ENCODE results near the gene MAP7D3. TPM values are rescaled to one million over a fixed set of nuclear protein-coding genes. Genes with fewer than 3 reads are reported as not detected.

The MAP7D3 gene
- polyA plus RNA-seq, 3 donors: 1.8 to 3.4 (median 2.9) TPM

GRCh38 chrX:136191171-136191570, 60.0 kb downstream of the MAP7D3 start:
- Histone ChIP-seq H3K9ac (ENCODE audit: insufficient read depth, low read length, poor library complexity, severe bottlenecking) (no peak overlapping the region), H3K27me3 (ENCODE audit: control insufficient read depth in 2 of 2, insufficient read depth in 2 of 2, low read length in 2 of 2) (no peaks in the 10 kb centered on the region), H3K4me2 (replicated peaks; ENCODE audit: extremely low read depth, low read length, poor library complexity, severe bottlenecking) (no peak overlapping the region), H3K36me3 (replicated peaks in 1 of 2; ENCODE audit: control insufficient read depth in 1 of 2, insufficient read depth in 2 of 2, low read length in 2 of 2) (no peaks in the 10 kb centered on the region), H3K79me2 (ENCODE audit: insufficient read depth, low read length) (no peaks in the 10 kb centered on the region), H3K4me3 (replicated peaks in 1 of 3; ENCODE audit: low read depth in 2 of 3, low read length in 3 of 3) (peak overlapping the region in 1 of 3 experiments; percentile 8), H4K20me1 (ENCODE audit: insufficient read depth, low read length) (no peaks in the 10 kb centered on the region), H3K27ac (ENCODE audit: low read depth in 1 of 2, low read length in 2 of 2) (no peak overlapping the region), H3K9me3 (replicated peaks in 1 of 2; ENCODE audit: control insufficient read depth in 1 of 2, insufficient read depth in 1 of 2, low read length in 2 of 2) (no peaks in the 10 kb centered on the region), H2AFZ (ENCODE audit: insufficient read depth, low read depth, low read length, poor library complexity, severe bottlenecking) (no peak overlapping the region), H3K4me1 (ENCODE audit: control insufficient read depth in 1 of 2, insufficient read depth in 2 of 2, low read length in 2 of 2) (peaks cover 30 to 33% of the 10 kb centered on the region in 2 donors)
- Mint-ChIP-seq H3K4me3 (peak overlapping the region; percentile 43 to 55), H3K27me3 (ENCODE audit: low read depth in 3 of 3) (peaks cover 0 to 6% (median 0%) of the 10 kb centered on the region in 3 donors), H3K9me3 (peaks cover 0 to 2% (median 0%) of the 10 kb centered on the region in 7 donors), H3K4me1 (peaks cover 34% of the 10 kb centered on the region), H3K36me3 (no peaks in the 10 kb centered on the region), H3K27ac (peak overlapping the region in 4 of 7 donors; percentile 44 to 88 (median 74))
- peak; percentile 5 to 59 (median 18) for DNase-seq
- no peak for TF ChIP-seq CTCF (IDR thresholded peaks at IDR 0.05)
- intact Hi-C loops (cut with micrococcal nuclease): no loop called here
- WGBS (ENCODE audit: insufficient coverage): 75% methylated on average over 4 of the region's 6 CpGs

GRCh38 chrX:136190038-136190713, 61.0 kb downstream of the MAP7D3 start:
- H3K9ac ChIP-seq (ENCODE audit: insufficient read depth, low read length, poor library complexity, severe bottlenecking): no peak overlapping the region
- H3K36me3 ChIP-seq (replicated peaks in 1 of 2; ENCODE audit: control insufficient read depth in 1 of 2, insufficient read depth in 2 of 2, low read length in 2 of 2): no peaks in the 10 kb centered on the region
- H3K9me3 Mint-ChIP-seq: peaks cover 0 to 2% (median 0%) of the 10 kb centered on the region in 7 donors
- H3K4me1 ChIP-seq (ENCODE audit: control insufficient read depth in 1 of 2, insufficient read depth in 2 of 2, low read length in 2 of 2): peaks cover 30 to 33% of the 10 kb centered on the region in 2 donors
- no peak for DNase-seq
- H3K9me3 ChIP-seq (replicated peaks in 1 of 2; ENCODE audit: control insufficient read depth in 1 of 2, insufficient read depth in 1 of 2, low read length in 2 of 2): no peaks in the 10 kb centered on the region
- no peak overlapping the region for H3K4me2 ChIP-seq (replicated peaks; ENCODE audit: extremely low read depth, low read length, poor library complexity, severe bottlenecking)
- peaks cover 39% of the 10 kb centered on the region for H3K4me1 Mint-ChIP-seq
- no peak overlapping the region for H2AFZ ChIP-seq (ENCODE audit: insufficient read depth, low read depth, low read length, poor library complexity, severe bottlenecking)
- peaks cover 0 to 6% (median 0%) of the 10 kb centered on the region in 3 donors for H3K27me3 Mint-ChIP-seq (ENCODE audit: low read depth in 3 of 3)
- no peaks in the 10 kb centered on the region for H3K27me3 ChIP-seq (ENCODE audit: control insufficient read depth in 2 of 2, insufficient read depth in 2 of 2, low read length in 2 of 2)
- no peak overlapping the region for H3K4me3 Mint-ChIP-seq
- H3K4me3 ChIP-seq (replicated peaks in 1 of 3; ENCODE audit: low read depth in 2 of 3, low read length in 3 of 3): no peak overlapping the region
- TF ChIP-seq CTCF (IDR thresholded peaks at IDR 0.05): no peak
- no CpG with 5 or more reads among the region's 10 CpGs for WGBS (ENCODE audit: insufficient coverage)
- H4K20me1 ChIP-seq (ENCODE audit: insufficient read depth, low read length): no peaks in the 10 kb centered on the region
- H3K36me3 Mint-ChIP-seq: no peaks in the 10 kb centered on the region
- intact Hi-C loops (cut with micrococcal nuclease): no loop called here
- no peak overlapping the region for H3K27ac ChIP-seq (ENCODE audit: low read depth in 1 of 2, low read length in 2 of 2)
- H3K79me2 ChIP-seq (ENCODE audit: insufficient read depth, low read length): no peaks in the 10 kb centered on the region
- H3K27ac Mint-ChIP-seq: no peak overlapping the region
